Immature natural killer cell (primary cell): ENCODE results near the gene CELF2. TPM values are rescaled to one million over a fixed set of nuclear protein-coding genes. Genes with fewer than 3 reads are reported as not detected.
A peak's percentile ranks its signal among the peaks of the same experiment; 100 is the strongest.

Experiments used
- DNase-seq, 3 donors: peaks; one replicate each; pipeline ENCODE4 v3.0.0; 2022; ENCODE audit warnings: mixed read lengths in 1 of 3
- H3K27ac Mint-ChIP-seq, 6 donors: one replicate each; pipeline ENCODE4 v1.8.0; 2020; ENCODE audit warnings: mixed read lengths in 6 of 6, mild to moderate bottlenecking in 5 of 6, inconsistent platforms in 4 of 6, moderate library complexity in 3 of 6
- H3K27me3 Mint-ChIP-seq, 3 donors: one replicate each; pipeline ENCODE4 v1.8.0; 2020 to 2021; ENCODE audit warnings: low read depth in 3 of 3, mild to moderate bottlenecking in 3 of 3, mixed read lengths in 3 of 3, moderate library complexity in 3 of 3, inconsistent platforms in 1 of 3
- H3K36me3 Mint-ChIP-seq, 3 donors: one replicate each; pipeline ENCODE4 v1.8.0; 2020; ENCODE audit warnings: mixed read lengths in 3 of 3, inconsistent platforms in 2 of 3, mild to moderate bottlenecking in 2 of 3
- H3K4me1 Mint-ChIP-seq, 2 donors: one replicate each; pipeline ENCODE4 v1.8.0; 2020; ENCODE audit warnings: inconsistent platforms in 2 of 2, mild to moderate bottlenecking in 2 of 2, mixed read lengths in 2 of 2, moderate library complexity in 1 of 2
- H3K4me3 Mint-ChIP-seq, 5 donors: one replicate each; pipeline ENCODE4 v1.8.0; 2020; ENCODE audit warnings: mild to moderate bottlenecking in 5 of 5, mixed read lengths in 5 of 5, inconsistent platforms in 3 of 5, moderate library complexity in 3 of 5
- H3K9me3 Mint-ChIP-seq, 6 donors: one replicate each; pipeline ENCODE4 v1.8.0; 2020; ENCODE audit warnings: mild to moderate bottlenecking in 6 of 6, mixed read lengths in 6 of 6, inconsistent platforms in 4 of 6, moderate library complexity in 3 of 6
- polyA plus RNA-seq, 3 donors: library from polyadenylated mRNA; unstranded; fragments of 300-500 nt; fragmentation: Illumina TruSeq; gene quantifications; one replicate each; pipeline ENCODE4 v1.2.3, GENCODE V29; 2021

CELF2 gene
- polyA plus RNA-seq, 3 donors from 2014 or later, result 64.2 to 174 (median 95.4) TPM

DNA sequence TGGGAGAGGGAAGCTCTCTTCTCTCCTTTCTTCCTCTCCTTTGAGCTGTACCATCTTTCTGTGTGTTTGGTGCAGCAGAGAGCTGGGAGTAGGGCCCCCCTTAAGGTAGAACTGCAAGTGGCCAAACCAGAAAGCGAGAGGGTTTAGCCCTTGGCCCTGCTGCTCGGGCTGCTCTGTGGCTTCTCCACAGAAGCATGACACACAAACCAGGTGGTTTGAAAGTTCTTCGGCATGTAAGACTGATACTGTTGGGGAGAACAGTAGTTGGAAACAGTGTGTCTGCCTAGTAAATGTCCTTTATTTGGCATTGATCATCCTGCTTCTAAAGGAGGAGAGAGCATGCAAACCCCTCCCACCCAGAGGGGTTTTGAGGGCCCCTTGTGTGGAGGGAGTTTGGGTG is 277.8 kb downstream of the CELF2 start:
- Mint-ChIP-seq H3K4me3 (no peak overlapping the region), H3K9me3 (no peaks in the 10 kb centered on the region), H3K36me3 (peaks cover 23 to 61% (median 56%) of the 10 kb centered on the region in 3 donors), H3K27me3 (peaks cover 3 to 42% (median 33%) of the 10 kb centered on the region in 3 donors), H3K4me1 (peaks cover 48 to 90% of the 10 kb centered on the region in 2 donors), H3K27ac (peak overlapping the region; percentile 24 to 76 (median 66))
- DNase-seq, result no peak

DNA sequence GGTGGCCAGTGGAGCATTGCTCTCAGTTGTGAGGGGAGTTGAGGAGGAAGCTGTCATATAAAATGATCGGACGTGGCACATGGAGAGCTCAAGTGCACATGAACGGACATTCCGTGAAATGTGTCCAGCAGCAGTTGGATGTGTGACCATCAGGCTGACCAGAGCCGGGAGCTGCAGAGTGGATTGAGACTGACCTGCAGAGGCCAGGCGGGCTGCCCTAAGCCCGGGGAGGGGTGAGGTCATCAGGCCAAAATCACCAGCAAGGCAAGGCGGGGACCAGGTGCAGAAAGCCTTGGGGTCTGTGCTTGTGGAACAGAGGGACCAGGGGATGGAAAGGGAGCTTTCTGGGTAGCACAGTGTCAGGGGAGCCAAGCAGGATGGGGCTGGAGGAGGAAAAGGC is 279.5 kb downstream of the CELF2 start:
- no peak for DNase-seq
- Mint-ChIP-seq H3K36me3 (peaks cover 19 to 62% (median 52%) of the 10 kb centered on the region in 3 donors), H3K9me3 (no peaks in the 10 kb centered on the region), H3K4me3 (peak overlapping the region in 1 of 5 donors; percentile 6), H3K27ac (peak overlapping the region; percentile 19 to 84 (median 70)), H3K27me3 (peaks cover 6 to 50% (median 42%) of the 10 kb centered on the region in 3 donors), H3K4me1 (peaks cover 48 to 89% of the 10 kb centered on the region in 2 donors)

DNA sequence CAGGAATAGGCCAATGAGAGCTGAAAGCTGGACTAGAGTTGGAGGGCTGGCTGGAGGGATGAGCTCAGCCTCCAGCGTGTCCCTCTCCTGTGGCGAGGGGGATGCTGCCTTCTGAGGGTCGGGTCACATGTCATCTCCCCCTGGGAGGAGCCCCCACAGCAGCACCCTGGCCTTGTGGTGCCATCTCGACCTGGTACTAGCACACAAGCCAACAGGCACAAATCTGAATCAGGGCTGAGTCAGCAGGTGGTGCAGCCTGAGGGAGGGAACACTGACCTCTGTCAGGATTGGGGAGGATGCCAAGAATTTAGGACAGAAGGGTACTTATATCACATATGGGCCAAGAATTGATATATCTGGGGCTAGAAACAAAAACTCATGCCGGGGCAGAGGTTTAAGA is 280.4 kb downstream of the CELF2 start:
- H3K36me3 Mint-ChIP-seq, result peaks cover 22 to 65% (median 57%) of the 10 kb centered on the region in 3 donors
- H3K27me3 Mint-ChIP-seq, result peaks cover 11 to 51% (median 48%) of the 10 kb centered on the region in 3 donors
- H3K9me3 Mint-ChIP-seq, result no peaks in the 10 kb centered on the region
- H3K4me1 Mint-ChIP-seq, result peaks cover 53 to 90% of the 10 kb centered on the region in 2 donors
- H3K27ac Mint-ChIP-seq, result peak overlapping the region; percentile 23 to 85 (median 70)
- DNase-seq, result no peak
- peak overlapping the region in 1 of 5 donors; percentile 28 for H3K4me3 Mint-ChIP-seq

DNA sequence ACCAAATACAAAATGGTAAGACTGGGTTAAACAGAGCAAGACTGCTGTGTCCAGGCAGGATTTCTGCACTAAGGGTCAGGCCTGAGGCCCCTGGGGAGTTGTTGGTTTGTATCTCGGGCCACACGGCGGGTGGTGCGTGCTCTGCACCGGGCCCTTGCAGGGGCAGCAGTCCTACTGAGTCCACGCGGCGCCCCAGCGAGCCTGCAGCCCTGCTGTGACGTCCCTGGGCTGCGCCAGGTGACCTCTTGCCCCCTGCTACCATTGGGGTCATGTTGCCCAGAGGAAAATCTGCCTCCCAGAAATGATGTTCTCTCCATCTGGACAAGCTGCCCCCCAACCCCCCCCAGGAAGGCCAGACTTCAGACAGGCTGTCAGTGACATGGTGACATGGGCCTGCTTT is 281.5 kb downstream of the CELF2 start:
- peaks cover 56 to 90% of the 10 kb centered on the region in 2 donors for H3K4me1 Mint-ChIP-seq
- DNase-seq, result no peak
- H3K36me3 Mint-ChIP-seq, result peaks cover 31 to 66% (median 58%) of the 10 kb centered on the region in 3 donors
- peaks cover 11 to 57% (median 52%) of the 10 kb centered on the region in 3 donors for H3K27me3 Mint-ChIP-seq
- H3K9me3 Mint-ChIP-seq, result no peaks in the 10 kb centered on the region
- H3K4me3 Mint-ChIP-seq, result no peak overlapping the region
- peak overlapping the region in 5 of 6 donors; percentile 54 to 74 (median 57) for H3K27ac Mint-ChIP-seq

DNA sequence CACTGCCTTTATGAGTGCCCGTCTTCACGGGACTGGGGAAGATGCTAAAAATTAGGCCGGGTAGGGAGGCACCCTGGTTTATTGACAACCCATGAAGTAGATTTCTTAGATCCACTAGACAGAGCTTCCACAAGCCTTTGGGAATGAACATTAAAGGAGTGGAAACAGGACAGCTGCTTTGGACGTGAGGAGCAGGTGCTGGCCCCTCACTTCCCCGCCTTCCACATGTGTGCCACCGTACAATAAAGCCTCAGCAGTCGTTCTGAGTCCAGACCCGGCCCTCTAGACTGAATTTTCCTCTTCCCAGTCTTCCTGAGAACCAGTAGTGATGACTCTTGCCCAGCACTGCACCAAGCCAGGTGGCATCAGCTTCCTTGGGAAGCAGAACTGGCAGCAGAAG is 282.4 kb downstream of the CELF2 start:
- Mint-ChIP-seq H3K4me1 (peaks cover 60 to 91% of the 10 kb centered on the region in 2 donors), H3K36me3 (peaks cover 32 to 67% (median 57%) of the 10 kb centered on the region in 3 donors), H3K9me3 (no peaks in the 10 kb centered on the region), H3K4me3 (no peak overlapping the region), H3K27me3 (peaks cover 11 to 56% (median 55%) of the 10 kb centered on the region in 3 donors), H3K27ac (peak overlapping the region; percentile 24 to 80 (median 62))
- no peak for DNase-seq

DNA sequence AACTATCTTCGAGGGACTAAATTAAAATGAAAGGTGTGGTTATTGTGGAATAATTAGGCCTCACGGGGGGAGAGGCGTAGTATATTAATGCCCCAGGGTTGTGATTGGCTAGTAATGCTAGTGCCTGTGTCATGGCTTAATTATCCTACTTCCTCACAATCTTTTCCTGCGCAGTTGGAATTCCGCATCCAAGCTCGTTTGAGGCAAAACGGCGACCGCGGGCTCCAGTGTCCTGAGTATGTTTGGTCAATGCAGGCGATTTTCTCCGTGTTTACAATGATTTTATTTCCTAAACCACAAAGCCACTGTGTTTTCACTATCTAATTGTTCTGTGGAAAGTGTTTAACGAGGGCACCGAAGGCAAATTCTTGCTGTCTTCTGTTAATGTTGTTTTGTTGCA is 282.9 kb downstream of the CELF2 start:
- peaks cover 61 to 91% of the 10 kb centered on the region in 2 donors for H3K4me1 Mint-ChIP-seq
- no peak overlapping the region for H3K4me3 Mint-ChIP-seq

DNA sequence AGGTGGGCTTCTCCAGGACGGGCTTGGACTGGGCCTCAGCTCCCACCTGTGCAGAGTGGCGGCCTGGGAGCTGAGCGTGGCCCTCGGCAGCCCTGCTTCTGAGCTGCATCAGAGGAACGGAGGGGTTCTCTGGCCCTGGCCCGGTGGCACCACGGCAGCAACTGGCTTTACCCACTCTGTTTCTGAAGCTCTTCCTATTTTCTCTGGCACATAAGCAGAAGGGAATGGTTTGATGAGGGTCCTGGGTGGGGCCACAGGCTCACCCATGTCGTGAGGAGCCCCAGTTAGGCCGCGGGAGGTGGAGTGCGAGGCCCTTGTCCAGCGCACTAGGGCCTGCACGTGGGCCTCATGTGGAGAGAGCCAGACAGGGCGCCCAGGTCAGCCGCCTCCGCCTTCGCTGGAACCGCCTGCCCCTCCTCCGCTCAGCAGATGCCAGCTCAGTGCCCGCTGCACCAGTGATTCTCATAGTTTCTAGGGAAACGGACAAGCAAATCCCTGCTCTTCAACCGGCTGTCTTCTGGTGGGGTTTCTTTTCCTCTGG is 284.0 kb downstream of the CELF2 start:
- H3K4me1 Mint-ChIP-seq, result peaks cover 63 to 91% of the 10 kb centered on the region in 2 donors
- H3K27me3 Mint-ChIP-seq, result peaks cover 11 to 70% (median 50%) of the 10 kb centered on the region in 3 donors
- H3K27ac Mint-ChIP-seq, result peak overlapping the region in 5 of 6 donors; percentile 47 to 84 (median 62)
- H3K36me3 Mint-ChIP-seq, result peaks cover 33 to 74% (median 57%) of the 10 kb centered on the region in 3 donors
- H3K9me3 Mint-ChIP-seq, result no peaks in the 10 kb centered on the region
- no peak overlapping the region for H3K4me3 Mint-ChIP-seq
- no peak for DNase-seq

More for the DNA sequence above, 282.9 kb downstream of the CELF2 start:
- no peak for DNase-seq
- no peaks in the 10 kb centered on the region for H3K9me3 Mint-ChIP-seq
- peaks cover 29 to 66% (median 54%) of the 10 kb centered on the region in 3 donors for H3K36me3 Mint-ChIP-seq
- H3K27ac Mint-ChIP-seq, result peak overlapping the region; percentile 30 to 80 (median 72)
- H3K27me3 Mint-ChIP-seq, result peaks cover 11 to 59% (median 56%) of the 10 kb centered on the region in 3 donors

DNA sequence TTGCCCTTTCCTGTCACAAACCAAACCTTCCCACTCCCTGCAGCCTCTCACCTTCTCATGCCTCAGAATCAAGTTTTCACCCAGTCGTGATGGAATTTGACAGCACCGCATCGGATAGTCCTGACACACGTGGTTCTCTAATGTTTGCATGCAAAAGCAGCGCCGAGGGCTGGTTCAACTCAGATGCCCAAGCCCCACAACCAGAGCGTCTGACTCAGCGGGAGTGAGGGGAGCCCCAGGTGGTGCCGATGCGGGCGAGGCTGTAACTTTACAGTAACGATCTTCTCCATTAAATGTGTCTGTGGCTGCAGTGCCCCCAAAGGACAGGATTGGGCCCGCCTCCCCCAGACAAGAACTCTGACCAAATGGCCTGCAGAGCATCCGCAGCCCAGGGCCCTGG is 284.5 kb downstream of the CELF2 start:
- Mint-ChIP-seq H3K36me3 (peaks cover 33 to 74% (median 57%) of the 10 kb centered on the region in 3 donors), H3K4me1 (peaks cover 64 to 91% of the 10 kb centered on the region in 2 donors), H3K27ac (peak overlapping the region; percentile 5 to 84 (median 66)), H3K27me3 (peaks cover 10 to 70% (median 45%) of the 10 kb centered on the region in 3 donors), H3K9me3 (no peaks in the 10 kb centered on the region), H3K4me3 (peak overlapping the region in 1 of 5 donors; percentile 5)
- DNase-seq, result no peak

DNA sequence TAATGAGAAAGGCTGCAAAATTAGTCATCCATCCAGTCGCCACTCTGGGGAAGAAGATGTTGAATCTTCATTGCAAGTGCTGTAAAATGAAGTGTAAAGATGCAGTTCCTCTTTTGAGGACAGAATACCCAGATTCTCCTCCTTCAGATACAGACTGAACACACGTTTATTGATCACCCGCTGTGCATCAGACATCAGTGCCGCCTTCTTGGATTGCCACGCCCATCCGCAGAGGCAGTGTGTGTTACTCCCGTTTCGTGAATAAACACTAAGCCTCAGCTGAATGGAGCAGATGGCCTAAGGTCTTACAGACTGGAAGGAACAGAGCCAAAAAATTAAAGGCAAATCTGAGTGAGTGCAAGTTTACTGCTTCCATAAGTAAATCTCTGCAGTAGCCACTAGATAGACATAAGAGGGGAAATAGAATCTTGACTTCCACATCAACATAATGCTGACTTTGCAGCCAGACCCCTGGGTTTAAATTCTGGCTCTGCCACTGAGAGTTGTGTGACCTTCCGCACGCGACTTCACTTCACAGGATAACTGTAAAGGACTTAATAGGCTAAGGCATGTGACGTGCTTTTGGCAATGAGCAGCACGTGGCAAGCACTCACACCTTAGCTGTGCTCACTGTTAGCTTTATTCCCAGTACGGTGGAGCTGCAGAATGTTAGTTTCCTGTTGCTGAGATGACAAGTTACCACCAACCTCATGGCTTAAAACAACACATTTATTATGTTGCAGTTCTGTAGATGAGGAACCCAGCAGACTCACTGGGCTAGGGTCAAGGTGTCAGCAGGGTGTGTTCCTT is 285.9 kb downstream of the CELF2 start:
- Mint-ChIP-seq H3K27ac (peak overlapping the region; percentile 14 to 81 (median 70)), H3K4me1 (peaks cover 66 to 93% of the 10 kb centered on the region in 2 donors), H3K27me3 (peaks cover 10 to 72% (median 38%) of the 10 kb centered on the region in 3 donors), H3K9me3 (peaks cover 0 to 9% (median 2%) of the 10 kb centered on the region in 6 donors), H3K4me3 (no peak overlapping the region), H3K36me3 (peaks cover 45 to 76% (median 60%) of the 10 kb centered on the region in 3 donors)
- DNase-seq, result no peak

DNA sequence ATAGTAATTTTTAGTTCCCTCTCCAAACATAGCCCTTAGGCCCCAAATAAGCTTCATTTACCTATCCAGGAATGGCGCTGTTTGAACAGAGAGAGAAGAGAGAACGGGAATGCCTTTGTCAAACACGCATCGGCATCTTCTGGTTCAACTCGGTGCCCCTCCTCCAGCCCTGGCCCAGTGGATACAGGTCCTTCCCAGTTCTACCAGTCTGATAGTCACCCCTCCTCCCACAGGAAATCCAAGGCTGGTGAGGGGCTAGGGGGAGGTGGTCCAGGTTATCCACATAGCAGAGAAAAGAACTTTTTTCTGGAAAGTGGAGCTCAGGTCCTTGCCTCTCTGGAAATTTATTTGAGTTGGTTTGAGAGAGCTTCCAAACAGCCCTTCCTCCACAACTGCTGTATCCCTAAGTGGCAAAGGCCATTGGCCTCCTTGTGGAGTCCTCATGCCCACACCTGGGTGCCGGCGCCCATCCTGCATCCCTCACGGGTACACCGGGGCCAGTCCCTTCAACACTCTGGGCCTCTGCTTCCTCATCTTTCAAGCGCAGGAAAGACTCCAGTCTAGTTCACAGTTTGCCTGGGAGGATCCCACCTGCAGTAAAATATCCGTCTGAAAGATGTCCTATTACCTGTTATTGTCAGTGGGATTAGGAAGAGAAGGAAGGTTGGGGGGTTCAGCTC is 287.4 kb downstream of the CELF2 start:
- no peak for DNase-seq
- Mint-ChIP-seq H3K36me3 (peaks cover 58 to 83% (median 66%) of the 10 kb centered on the region in 3 donors), H3K4me1 (peaks cover 73 to 95% of the 10 kb centered on the region in 2 donors), H3K4me3 (no peak overlapping the region), H3K27me3 (peaks cover 12 to 67% (median 40%) of the 10 kb centered on the region in 3 donors), H3K27ac (peak overlapping the region in 4 of 6 donors; percentile 19 to 66 (median 42)), H3K9me3 (peaks cover 0 to 9% (median 3%) of the 10 kb centered on the region in 6 donors)

DNA sequence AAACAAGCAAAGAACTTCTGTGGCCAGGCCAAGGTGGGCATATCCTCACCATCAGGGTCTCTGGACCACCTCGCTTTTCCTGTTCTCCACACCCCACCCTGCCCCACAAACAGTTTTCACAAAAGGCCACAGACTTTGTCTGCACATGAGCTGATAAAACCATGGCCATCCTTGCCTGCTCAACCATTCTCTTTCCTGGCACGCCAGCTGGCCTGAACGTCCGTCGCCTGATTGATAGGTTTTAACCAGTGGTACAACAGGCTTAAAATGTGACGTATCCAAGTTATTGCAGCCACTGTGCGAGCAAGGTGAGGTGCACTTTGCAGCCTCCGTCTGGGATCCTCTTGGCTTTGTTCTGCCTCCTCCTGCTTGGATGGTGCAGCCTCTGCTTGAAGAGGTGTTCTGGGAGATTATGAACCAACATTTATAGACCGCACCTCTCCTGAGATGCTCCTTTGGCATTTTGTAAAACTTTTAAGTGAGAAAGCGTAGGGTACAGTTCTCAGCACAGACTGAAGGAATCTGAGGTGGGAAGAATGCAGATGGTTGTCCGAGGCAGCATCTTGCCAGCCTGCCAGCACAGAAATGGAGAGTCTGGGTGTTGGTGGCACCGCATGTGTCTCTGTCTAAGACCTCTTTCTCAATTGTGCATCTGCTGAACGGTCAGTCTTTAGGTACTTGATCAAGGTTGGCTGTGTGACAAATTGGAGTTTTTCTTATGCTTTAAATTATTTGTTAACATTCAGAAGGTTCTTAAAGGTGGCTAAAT is 288.3 kb downstream of the CELF2 start:
- peaks cover 12 to 59% (median 39%) of the 10 kb centered on the region in 3 donors for H3K27me3 Mint-ChIP-seq
- no peak for DNase-seq
- H3K4me1 Mint-ChIP-seq, result peaks cover 74 to 95% of the 10 kb centered on the region in 2 donors
- H3K27ac Mint-ChIP-seq, result peak overlapping the region in 5 of 6 donors; percentile 56 to 82 (median 66)
- H3K4me3 Mint-ChIP-seq, result no peak overlapping the region
- H3K36me3 Mint-ChIP-seq, result peaks cover 62 to 81% (median 66%) of the 10 kb centered on the region in 3 donors
- H3K9me3 Mint-ChIP-seq, result peaks cover 0 to 9% (median 3%) of the 10 kb centered on the region in 6 donors

DNA sequence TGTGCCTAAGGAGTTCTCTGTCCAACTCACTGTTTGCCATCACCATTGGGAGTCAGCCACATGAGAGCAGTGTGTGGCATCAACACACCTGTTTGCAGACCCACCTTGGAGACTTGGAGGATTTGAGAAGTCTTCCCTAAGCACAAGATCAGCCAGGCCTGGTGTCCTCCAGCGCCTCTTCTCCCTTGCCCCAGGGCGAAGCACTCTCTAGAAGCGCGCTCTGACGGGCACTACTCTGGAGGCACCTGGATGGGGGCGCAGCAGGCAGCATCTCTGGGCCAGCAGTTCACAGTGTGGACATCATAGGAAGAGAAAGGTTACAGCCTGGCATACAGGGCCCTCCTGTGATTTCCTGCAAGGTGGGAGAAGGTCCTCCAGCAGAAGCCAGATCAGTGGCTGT is 289.3 kb downstream of the CELF2 start:
- DNase-seq, result no peak
- H3K4me3 Mint-ChIP-seq, result no peak overlapping the region
- H3K4me1 Mint-ChIP-seq, result peaks cover 81 to 99% of the 10 kb centered on the region in 2 donors
- H3K27me3 Mint-ChIP-seq, result peaks cover 10 to 57% (median 40%) of the 10 kb centered on the region in 3 donors
- peaks cover 0 to 9% (median 3%) of the 10 kb centered on the region in 6 donors for H3K9me3 Mint-ChIP-seq
- peaks cover 72 to 87% (median 73%) of the 10 kb centered on the region in 3 donors for H3K36me3 Mint-ChIP-seq
- H3K27ac Mint-ChIP-seq, result peak overlapping the region; percentile 24 to 82 (median 67)
